ENCODE measurements around the gene SREBF2.

GRCh38 chr22:41800348-41801146 is 32.4 kb upstream of the SREBF2 start, which contains the start of gene CCDC134:
- peak in 1 of 6 experiments; percentile 5 for TF ChIP-seq CTCF (IDR thresholded peaks at IDR 0.05)
- peak in 2 of 4 donors; percentile 87 to 92 for TF ChIP-seq POLR2A (IDR thresholded peaks at IDR 0.05)
- TF ChIP-seq POLR2AphosphoS5 (IDR thresholded peaks at IDR 0.05), result peak; percentile 89 to 91
- peak in 1 of 4 donors; percentile 5 for TF ChIP-seq EP300 (IDR thresholded peaks at IDR 0.05)

All from upper lobe of left lung (tissue), 4 donors.